Loucy (cell line): Measurements from ENCODE around the gene CELF5.

Experiments
- CTCF ChIP-seq: fragments of 200-600 bp; sonication (generic); conservative IDR thresholded peaks from 2 replicates; pipeline ENCODE4 v1.5.1; 2014; ENCODE audit warnings: mild to moderate bottlenecking, antibody characterized with exemption, low read length
- EZH2phosphoT487 ChIP-seq: fragments of 200-600 bp; IDR thresholded peaks from 2 replicates; pipeline ENCODE4 v1.6.1; 2018; ENCODE audit warnings: antibody characterized with exemption, mild to moderate bottlenecking, moderate library complexity, borderline replicate concordance

- TF ChIP-seq CTCF: no peak
- TF ChIP-seq EZH2phosphoT487: no peak
These were observed 46.4 kb downstream of the CELF5 start for GRCh38 chr19:3270902-3271301.
